HG03060 (cell line): ENCODE results near the gene MAN2B1.
"Not testable (repeated sequence)": the region's sequence is repeated elsewhere in the genome, so short reads cannot be mapped to it uniquely, and the experiment has no call there.

Source experiments
- ATAC-seq: cut with Tn5 transposase; IDR thresholded peaks from one replicate; pipeline ENCODE4 v1.9.1; 2021; ENCODE audit warnings: low read depth, moderate number of reproducible peaks; ENCODE audit not compliant: unreplicated experiment

Gene MAN2B1

DNA sequence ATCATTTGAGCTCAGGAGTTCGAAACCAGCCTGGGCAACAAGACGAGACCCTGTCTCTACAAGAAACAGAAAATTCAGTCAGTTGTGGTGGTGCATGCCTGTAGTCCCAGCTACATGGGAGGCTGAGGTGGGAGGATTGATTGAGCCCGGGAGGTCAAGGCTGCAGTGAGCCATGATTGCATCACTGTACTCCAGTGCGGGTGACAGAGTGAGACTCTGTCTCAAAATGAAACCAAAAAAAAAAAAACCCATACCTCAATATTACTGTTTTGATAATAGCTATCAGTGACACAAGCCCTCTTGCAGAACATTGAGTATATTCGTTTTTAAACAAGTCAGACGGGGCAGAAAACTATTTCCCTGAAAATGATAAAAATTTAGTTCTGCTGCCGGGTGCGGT lies 39.6 kb downstream of the MAN2B1 start:
- ATAC-seq, result no peak

DNA sequence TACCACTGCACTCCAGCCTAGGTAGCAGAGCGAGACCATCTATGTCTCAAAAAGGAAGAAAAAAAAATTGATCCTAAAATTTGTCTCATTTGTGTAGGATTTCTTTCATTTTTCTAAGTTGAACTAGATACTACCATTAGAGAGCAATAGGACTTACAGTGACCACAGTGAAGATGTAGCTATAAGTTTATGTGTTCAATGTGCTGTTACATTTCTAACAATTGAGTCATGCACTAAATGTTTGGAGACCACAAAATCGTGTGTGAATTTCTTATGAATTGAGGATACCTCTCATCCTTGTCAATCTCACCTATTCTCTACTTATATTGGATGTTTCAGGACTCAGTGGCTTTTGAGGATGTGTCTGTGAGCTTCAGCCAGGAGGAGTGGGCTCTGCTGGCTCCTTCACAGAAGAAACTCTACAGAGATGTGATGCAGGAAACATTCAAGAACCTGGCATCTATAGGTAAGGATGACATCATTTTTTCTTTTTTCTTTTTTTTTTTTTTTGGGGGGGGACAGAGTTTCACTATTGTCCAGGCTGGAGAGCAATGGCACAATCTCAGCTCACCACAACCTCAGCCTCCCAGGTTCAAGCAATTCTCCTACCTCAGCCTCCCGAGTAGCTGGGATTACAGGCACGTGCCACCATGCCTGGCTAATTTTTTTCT lies 43.0 kb downstream of the MAN2B1 start:
- ATAC-seq, result no peak

DNA sequence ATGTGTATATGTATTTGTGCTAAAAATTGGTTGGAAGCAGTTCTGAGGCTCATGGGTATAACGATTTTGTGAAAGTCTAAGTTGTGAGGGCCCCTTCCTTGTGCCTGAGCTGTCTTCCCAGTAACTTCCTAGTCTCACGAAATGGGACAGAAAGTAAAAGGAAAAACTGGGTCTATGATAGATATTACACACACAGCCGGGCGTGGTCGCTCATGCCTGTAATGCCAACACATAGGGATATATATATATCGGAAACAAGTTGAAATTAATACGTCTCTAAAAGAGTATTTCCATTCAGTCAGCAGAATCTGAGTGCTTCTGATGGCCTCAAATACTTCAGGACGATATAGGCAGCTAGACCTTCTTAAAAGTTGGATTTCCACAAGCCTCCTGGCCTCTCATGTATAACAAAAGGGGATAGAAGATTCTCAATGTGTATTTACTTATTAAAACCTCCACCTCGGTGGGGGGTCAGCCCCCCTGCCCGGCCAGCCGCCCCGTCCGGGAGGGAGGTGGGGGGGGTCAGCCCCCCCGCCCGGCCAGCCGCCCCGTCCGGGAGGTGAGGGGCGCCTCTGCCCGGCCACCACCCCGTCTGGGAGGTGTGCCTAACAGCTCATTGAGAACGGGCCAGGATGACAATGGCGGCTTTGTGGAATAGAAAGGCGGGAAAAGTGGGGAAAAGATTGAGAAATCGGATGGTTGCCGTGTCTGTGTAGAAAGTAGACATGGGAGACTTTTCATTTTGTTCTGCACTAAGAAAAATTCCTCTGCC lies 45.1 kb downstream of the MAN2B1 start:
- ATAC-seq, result not testable (repeated sequence)

DNA sequence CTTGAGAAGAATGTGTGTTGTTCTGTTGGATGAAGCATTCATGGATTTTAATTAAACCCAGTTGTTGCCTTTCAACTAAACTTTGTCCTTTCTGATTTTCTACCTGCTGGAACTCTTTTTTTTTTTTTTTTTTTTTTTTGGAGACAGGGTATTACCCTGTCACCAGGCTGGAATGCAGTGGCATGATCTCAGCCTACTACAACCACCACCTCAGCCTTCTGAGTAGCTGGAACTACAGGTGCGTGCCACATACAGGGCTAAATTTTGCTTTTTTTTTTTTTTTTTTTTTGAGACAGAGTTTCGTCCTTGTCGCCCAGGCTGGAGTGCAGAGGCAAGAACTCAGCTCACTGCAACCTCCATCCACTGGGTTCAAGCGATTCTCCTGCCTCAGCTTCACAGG lies 48.9 kb downstream of the MAN2B1 start:
- ATAC-seq, result no peak

DNA sequence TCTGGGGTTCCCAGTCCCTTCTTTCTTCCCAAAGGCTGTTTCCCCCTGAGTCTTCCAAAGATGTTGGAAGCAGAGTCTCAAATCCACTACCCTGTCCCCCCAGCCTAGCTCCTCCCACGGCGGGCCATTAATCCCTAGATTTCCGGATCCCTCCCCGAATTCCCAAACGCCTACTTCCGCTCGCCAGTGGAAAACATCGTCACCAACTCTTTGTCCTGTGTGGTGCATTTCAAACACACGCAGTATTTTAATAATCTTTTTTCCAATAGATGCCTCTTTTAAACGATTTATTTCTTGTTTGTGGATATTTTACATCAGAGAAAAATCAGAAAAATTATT lies 55.2 kb downstream of the MAN2B1 start:
- no peak for ATAC-seq

DNA sequence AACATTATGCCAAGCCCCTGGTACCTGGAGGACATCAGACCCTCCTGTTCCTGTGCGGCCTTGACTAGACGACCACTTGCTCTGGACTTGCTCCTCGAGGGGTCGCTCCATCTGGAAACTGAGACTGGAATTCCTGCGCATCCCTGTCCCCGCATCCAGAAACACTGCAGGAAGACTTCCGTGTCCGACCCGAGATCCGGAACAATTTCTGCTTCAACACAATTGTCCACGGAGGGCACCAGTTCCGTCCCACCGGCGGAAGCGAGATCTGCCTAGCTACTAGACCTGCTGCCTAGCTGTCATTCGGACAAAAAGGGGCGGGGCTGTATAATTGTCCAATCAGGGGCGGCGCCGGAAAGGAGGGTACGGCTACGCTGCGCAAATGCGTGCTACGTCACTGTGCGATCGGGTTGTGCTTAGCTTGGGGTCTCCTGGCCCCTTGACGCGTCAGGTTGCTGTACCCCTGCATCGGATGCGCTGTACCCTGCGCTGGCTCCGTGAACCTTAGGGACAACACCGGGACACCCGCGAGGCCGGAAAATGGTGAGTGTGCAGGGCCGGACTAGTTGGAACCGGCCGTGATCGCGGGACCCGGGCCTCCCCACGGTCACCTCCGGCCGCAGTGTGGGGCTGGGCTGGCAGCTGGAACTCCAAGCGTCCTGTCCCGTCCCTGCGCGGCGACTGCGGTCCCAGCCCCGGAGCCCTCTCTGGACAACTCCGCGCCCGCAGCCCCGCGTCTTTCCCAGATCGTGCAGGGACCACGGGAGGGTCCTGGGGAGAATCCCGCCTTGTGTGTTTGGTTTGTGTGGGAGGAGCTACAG lies 55.8 kb downstream of the MAN2B1 start, which contains the start of the genes ZNF490 and ZNF791:
TSS of gene ZNF490 (minus strand) at position 274 of the 821 bp plus-strand sequence. CDS start at position 141, 133 bp downstream.
TSS of gene ZNF791 (plus strand) at position 381 of the 821 bp plus-strand sequence. CDS start at position 541, 160 bp downstream.
- ATAC-seq, result peak; percentile 38

DNA sequence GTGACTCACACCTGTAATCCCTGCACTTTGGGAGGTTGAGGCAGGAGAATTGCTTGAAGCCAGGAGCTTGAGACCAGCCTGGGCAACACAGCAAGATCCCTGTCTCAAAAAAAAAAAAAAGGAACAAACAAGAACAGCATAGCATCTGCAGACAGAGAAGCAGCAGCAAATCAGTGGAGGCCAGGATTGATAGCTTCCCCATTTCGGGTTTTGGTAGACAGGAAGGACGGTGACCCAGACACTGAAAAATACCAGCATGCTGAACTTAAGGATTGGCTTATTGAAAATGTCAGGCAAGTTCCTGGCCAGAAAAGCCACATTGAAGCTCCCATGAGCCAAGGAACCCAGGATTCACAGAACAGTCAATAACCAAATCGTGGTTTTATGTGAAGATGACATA lies 58.9 kb downstream of the MAN2B1 start:
- ATAC-seq, result no peak

DNA sequence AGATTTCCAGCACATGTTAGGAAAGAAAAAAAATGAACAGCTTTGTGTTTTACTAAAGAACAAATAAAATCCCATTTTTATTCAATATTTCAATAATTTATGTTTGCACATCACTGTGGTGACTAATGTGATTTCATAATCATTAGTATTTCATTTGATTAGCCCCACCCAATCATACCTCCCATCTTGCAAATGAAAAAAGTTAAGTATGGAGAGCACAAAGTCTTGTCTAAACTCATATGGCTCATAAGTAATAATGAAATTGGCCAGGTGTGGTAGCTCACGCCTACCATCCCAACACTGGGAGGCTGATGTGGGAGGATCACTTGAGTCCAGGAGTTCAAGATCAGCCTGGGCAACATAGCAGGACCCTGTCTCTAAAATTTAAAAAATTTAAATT lies 59.7 kb downstream of the MAN2B1 start:
- no peak for ATAC-seq

DNA sequence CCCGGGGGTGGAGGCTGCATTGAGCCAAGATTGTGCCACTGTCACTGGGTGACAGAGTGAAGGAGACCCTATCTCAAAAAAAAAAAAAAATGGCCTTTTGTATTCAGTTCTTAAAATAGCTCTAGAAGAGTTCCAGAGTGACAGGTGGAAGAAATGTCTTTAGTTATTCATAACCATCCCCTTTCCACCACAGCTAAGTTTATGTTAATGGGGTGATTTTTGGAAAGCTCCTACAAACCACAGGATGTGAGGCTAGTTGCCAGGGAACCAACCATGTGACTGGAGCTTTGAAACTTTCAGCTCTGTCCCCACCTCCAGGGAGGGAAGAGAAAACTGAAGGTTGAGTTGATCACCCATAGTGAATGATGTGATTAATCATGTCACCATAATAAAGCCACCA lies 62.8 kb downstream of the MAN2B1 start:
- ATAC-seq, result no peak

DNA sequence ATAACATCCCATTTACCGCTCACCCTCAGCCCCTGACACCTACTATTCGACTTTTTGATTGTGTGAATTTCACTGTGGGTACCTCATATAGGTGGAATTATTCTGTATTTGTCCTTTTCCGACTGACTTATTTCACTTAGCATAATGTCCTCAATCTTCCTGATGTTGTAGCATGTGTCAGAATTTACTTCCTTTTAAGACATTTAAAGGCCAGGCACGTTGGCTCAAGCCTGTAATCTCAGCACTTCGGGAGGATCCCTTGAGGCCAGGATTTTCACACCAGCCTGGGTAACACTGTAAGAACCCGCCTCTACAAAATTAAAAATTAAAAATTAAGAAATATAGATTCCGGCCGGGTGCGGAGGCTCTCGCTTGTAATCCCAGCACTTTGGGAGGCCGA lies 68.9 kb downstream of the MAN2B1 start:
- ATAC-seq, result no peak

DNA sequence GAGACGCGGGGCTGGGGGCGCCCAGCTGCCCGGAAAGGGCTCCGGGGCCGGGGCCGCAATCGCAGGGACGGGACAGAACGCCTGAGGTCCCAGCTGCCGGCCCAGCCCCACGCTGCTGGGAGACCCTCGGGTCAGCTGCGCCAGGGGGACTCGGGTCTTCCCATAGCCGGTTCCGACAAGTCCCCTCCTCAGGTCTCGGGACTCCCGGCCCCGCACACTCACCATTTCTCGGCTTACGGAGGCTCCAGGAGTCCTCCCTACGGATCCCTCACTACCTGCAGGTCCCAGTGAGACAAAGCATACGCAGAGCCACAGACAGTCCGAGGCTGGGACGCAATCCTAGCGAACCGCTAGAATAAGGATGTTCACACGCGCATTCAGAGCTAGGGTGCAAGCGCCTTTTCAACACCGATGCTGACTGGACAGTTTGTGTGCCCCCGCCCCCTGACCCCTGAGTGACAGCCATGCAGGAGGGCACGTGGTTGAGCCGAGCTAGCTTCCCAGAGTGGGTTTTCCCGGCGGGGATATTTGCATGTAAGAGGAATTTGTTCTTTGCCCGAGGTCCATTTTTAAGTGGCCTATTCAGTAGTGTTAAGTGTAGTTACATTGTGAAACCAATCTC lies 69.5 kb downstream of the MAN2B1 start:
- ATAC-seq, result no peak
